HG02973 (cell line): Measurements from ENCODE around the gene LY6G6F.

Experiments used
- ATAC-seq: cut with Tn5 transposase; IDR thresholded peaks from one replicate; pipeline ENCODE4 v1.9.1; 2021; ENCODE audit warnings: moderate library complexity; ENCODE audit not compliant: unreplicated experiment

The LY6G6F gene

GRCh38 chr6:31737315-31737990 is 30.8 kb downstream of the LY6G6F start:
- no peak for ATAC-seq

- no peak for ATAC-seq
Measured at GRCh38 chr6:31737991-31738979, 31.6 kb downstream of the LY6G6F start.

DNA sequence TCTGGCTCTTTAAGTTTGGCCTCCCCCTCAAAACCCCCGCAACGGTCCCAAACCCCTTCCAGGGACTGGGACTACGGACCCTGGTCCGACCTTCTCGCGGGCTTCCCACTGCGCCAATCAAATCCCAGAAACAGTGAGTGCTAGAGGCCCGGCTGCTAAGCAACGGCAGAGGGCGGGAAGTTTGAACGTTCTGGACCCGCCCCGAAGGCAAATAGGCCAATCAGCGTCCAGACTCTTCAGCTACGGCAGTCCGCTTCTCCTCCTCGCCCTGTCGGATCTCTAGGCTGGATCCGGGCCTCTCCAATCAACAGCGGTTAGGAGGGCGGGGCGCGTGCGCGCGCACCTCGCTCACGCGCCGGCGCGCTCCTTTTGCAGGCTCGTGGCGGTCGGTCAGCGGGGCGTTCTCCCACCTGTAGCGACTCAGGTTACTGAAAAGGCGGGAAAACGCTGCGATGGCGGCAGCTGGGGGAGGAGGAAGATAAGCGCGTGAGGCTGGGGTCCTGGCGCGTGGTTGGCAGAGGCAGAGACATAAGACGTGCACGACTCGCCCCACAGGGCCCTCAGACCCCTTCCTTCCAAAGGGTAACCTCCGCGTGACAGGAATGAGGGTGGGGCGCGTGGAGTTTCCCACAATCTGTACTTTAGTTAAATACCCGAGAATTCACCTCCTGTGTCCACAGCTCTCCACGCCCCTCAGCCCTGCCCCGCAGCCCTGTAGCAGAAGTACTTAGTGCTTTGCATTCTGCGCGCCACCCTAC is 33.2 kb downstream of the LY6G6F start, which contains the start of gene MSH5:
MSH5 (plus strand) TSS at position 367 of the 758 bp plus-strand sequence. CDS start 462 bp downstream, outside the sequence.
- ATAC-seq = peak; percentile 57

GRCh38 chr6:31740397-31741223 is 33.9 kb downstream of the LY6G6F start:
- ATAC-seq = no peak

DNA sequence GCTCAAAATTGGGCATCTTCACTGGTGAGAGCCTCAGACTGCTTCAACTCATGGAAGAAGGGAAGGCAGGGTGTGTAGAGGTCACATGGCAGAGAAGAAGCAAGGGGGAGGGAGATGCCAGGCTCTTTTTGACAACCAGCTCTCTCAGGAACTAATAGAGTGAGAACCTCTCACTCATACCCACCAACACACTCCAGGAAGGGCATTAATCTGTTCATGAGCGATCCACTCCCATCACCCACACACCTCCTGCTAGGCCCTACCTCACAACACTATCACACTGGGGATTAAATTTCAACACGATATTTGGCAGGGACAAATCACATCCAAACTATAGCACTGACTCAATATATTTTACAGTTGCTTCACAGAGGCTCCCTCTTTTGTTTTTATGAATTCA is 35.1 kb downstream of the LY6G6F start:
- no peak for ATAC-seq

DNA sequence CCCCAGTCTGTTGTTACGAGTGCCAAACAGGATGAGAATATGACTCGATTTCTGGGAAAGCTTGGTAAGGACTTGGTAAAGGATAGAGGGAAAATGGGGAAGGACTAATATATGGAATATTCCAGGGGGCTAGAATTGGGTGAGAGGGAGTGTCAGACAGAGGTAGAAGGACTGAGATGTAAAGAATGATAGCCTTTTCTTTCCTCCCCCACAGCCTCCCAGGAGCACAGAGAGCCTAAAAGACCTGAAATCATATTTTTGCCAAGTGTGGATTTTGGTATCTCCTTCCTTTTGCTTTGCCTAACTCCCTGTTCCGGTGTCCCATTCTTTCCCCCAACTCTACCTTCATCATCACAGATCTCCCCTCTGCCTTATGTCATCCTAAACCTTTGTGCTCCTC is 36.2 kb downstream of the LY6G6F start:
- ATAC-seq = no peak

- no peak for ATAC-seq
Measured at GRCh38 chr6:31744422-31744821, 37.8 kb downstream of the LY6G6F start.

GRCh38 chr6:31749301-31750036 is 42.8 kb downstream of the LY6G6F start:
- no peak for ATAC-seq

GRCh38 chr6:31750411-31751022 is 43.9 kb downstream of the LY6G6F start:
- ATAC-seq = no peak

- no peak for ATAC-seq
Measured at GRCh38 chr6:31752739-31753319, 46.2 kb downstream of the LY6G6F start.

DNA sequence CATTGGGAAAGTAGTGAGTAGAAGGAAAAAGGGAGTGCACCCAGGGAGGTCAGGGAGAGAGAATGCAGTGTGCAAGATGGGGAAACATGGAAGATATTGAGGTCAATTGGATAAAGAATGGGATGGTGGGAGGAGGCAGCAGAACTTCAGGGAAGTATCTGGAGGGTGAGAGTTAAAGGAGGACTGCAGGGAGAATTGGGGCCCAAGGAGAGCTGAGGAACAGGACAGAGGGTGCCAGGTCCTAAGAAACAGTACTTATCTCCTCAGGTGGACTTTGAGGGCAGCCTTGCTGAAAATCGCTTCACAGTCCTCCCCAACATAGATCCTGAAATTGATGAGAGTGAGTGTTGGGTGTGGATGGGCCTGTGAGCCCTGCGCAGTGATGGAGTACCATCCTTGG is 51.6 kb downstream of the LY6G6F start:
- ATAC-seq = no peak
